ENCODE measurements around the gene C19orf67. TPM values are rescaled to one million over a fixed set of nuclear protein-coding genes. Genes with fewer than 3 reads are reported as not detected.

The C19orf67 gene
- total and polyA plus RNA-seq, 2 experiments from 2014 or later = not detected

DNA sequence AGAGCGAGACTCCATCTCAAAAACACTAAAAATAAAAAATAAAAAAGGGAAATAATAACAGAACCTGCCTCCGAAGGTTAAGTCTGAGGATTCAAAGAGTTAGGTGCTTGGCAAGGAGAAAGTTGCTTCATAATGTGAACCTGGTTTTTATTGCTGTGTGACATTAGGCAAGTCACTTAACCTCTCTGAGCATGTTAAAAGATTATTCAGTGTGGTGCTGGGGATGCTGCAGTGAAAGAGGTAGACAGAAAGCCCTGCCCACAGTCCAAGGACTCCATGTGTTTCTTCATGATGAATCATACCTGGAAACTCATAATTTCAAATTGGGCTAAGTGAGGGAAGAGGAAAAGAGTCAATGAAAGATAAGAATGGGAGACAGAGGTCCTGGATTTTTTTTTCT is 51.6 kb downstream of the C19orf67 start:
- peaks cover 4% of the 10 kb centered on the region; the same call in 1 of the 2 replicates for H3F3A ChIP-seq (replicated peaks; ENCODE audit: low read depth)
- H3K27me3 Mint-ChIP-seq (ENCODE audit: insufficient read depth, low read depth, poor library complexity) = peaks cover 16% of the 10 kb centered on the region
- H3K36me3 Mint-ChIP-seq (ENCODE audit: low read depth) = no peaks in the 10 kb centered on the region; the same call in 2 of the 3 replicates
- H3K79me2 ChIP-seq (replicated peaks; ENCODE audit: insufficient read depth) = no peaks in the 10 kb centered on the region
- DNase-seq (ENCODE audit: low spot score) = no peak
- ATAC-seq = no peak
- TF ChIP-seq ZNF114 (CRISPR knock-in tag; IDR thresholded peaks at IDR 0.05) = no peak
- TF ChIP-seq JUNB (IDR thresholded peaks at IDR 0.05; ENCODE audit: unreplicated experiment) = no peak
- no peak for TF ChIP-seq REST (IDR thresholded peaks at IDR 0.05; ENCODE audit: unreplicated experiment)
- TF ChIP-seq, protein P1, sequence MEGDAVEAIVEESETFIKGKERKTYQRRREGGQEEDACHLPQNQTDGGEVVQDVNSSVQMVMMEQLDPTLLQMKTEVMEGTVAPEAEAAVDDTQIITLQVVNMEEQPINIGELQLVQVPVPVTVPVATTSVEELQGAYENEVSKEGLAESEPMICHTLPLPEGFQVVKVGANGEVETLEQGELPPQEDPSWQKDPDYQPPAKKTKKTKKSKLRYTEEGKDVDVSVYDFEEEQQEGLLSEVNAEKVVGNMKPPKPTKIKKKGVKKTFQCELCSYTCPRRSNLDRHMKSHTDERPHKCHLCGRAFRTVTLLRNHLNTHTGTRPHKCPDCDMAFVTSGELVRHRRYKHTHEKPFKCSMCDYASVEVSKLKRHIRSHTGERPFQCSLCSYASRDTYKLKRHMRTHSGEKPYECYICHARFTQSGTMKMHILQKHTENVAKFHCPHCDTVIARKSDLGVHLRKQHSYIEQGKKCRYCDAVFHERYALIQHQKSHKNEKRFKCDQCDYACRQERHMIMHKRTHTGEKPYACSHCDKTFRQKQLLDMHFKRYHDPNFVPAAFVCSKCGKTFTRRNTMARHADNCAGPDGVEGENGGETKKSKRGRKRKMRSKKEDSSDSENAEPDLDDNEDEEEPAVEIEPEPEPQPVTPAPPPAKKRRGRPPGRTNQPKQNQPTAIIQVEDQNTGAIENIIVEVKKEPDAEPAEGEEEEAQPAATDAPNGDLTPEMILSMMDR (conservative IDR thresholded peaks at IDR 0.05; ENCODE audit: low read depth in 2 of 2) = no peak
- no peak for TF ChIP-seq CREB1 (CRISPR knock-in tag; IDR thresholded peaks at IDR 0.05; ENCODE audit: low read depth)
- no peak for TF ChIP-seq NANOG (IDR thresholded peaks at IDR 0.05; ENCODE audit: borderline replicate concordance)
- TF ChIP-seq, protein P2, sequence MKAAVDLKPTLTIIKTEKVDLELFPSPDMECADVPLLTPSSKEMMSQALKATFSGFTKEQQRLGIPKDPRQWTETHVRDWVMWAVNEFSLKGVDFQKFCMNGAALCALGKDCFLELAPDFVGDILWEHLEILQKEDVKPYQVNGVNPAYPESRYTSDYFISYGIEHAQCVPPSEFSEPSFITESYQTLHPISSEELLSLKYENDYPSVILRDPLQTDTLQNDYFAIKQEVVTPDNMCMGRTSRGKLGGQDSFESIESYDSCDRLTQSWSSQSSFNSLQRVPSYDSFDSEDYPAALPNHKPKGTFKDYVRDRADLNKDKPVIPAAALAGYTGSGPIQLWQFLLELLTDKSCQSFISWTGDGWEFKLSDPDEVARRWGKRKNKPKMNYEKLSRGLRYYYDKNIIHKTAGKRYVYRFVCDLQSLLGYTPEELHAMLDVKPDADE (IDR thresholded peaks at IDR 0.05) = no peak
- TF ChIP-seq EZH2phosphoT487 (IDR thresholded peaks at IDR 0.05; ENCODE audit: unreplicated experiment) = no peak
- TF ChIP-seq ZNF331 (CRISPR knock-in tag; IDR thresholded peaks at IDR 0.05; ENCODE audit: low read depth) = no peak
- no peak for TF ChIP-seq POLR2AphosphoS5 (IDR thresholded peaks at IDR 0.05; ENCODE audit: low read depth)
- TF ChIP-seq STAT1 (IDR thresholded peaks at IDR 0.05; ENCODE audit: unreplicated experiment) = no peak
- TF ChIP-seq ZNF462 (CRISPR knock-in tag; IDR thresholded peaks at IDR 0.05) = no peak
- TF ChIP-seq EZH2 (IDR thresholded peaks at IDR 0.05; ENCODE audit: low read depth, unreplicated experiment) = no peak
- H3K9me2 ChIP-seq (ENCODE audit: insufficient read depth) = no peaks in the 10 kb centered on the region
- H4K20me1 ChIP-seq (replicated peaks; ENCODE audit: insufficient read depth) = no peaks in the 10 kb centered on the region
- no peak overlapping the region for H2AFZ ChIP-seq
- no peak overlapping the region for H3K4me3 Mint-ChIP-seq
- no peak overlapping the region for H3K27ac Mint-ChIP-seq
- H3K4me1 Mint-ChIP-seq = peaks cover 4% of the 10 kb centered on the region
- H3K4me2 ChIP-seq = no peak overlapping the region
- H3K27me3 ChIP-seq (ENCODE audit: insufficient read depth) = peaks cover 10% of the 10 kb centered on the region; the same call in 1 of the 2 replicates
- no peak overlapping the region for H3K27ac ChIP-seq (ENCODE audit: low read depth)
- no peaks in the 10 kb centered on the region for H3K36me3 ChIP-seq (ENCODE audit: insufficient read depth)
- peaks cover 4% of the 10 kb centered on the region; the same call in 1 of the 2 replicates for H3K4me1 ChIP-seq (ENCODE audit: insufficient read depth)
- H3K4me3 ChIP-seq = no peak overlapping the region
- H3K9me3 Mint-ChIP-seq = no peaks in the 10 kb centered on the region
